GM23248 (cell line): ENCODE results near the gene RASIP1. TPM values are rescaled to one million over a fixed set of nuclear protein-coding genes. Genes with fewer than 3 reads are reported as not detected.
A peak's percentile ranks its signal among the peaks of the same experiment; 100 is the strongest.
"Not testable (repeated sequence)": the region's sequence is repeated elsewhere in the genome, so short reads cannot be mapped to it uniquely, and the experiment has no call there.

ENCODE experiments used
- DNase-seq: peaks from one replicate; pipeline ENCODE4 v3.0.0-alpha.2; 2015
- H2AFZ ChIP-seq: fragments of 200-600 bp; sonication (generic); 2 replicates; pipeline ENCODE4 v1.6.1; 2016; ENCODE audit warnings: antibody characterized with exemption
- H3F3A ChIP-seq: fragments of 200-600 bp; sonication (generic); 2 replicates; pipeline ENCODE4 v1.6.1; 2016; ENCODE audit warnings: mild to moderate bottlenecking, antibody characterized with exemption, mixed run types; ENCODE audit not compliant: insufficient read depth
- H3K27ac ChIP-seq: fragments of 200-600 bp; sonication (generic); 2 replicates; pipeline ENCODE4 v1.5.1; 2016; ENCODE audit warnings: mild to moderate bottlenecking
- H3K27me3 ChIP-seq: fragments of 200-600 bp; sonication (generic); replicated peaks from 2 replicates; pipeline ENCODE4 v1.6.1; 2016; ENCODE audit warnings: mild to moderate bottlenecking; ENCODE audit not compliant: insufficient read depth
- H3K36me3 ChIP-seq: fragments of 200-600 bp; sonication (generic); 2 replicates; pipeline ENCODE4 v1.6.1; 2016; ENCODE audit warnings: low read depth, mild to moderate bottlenecking
- H3K4me1 ChIP-seq: fragments of 200-600 bp; sonication (generic); 2 replicates; pipeline ENCODE4 v1.6.1; 2016; ENCODE audit warnings: mild to moderate bottlenecking; ENCODE audit not compliant: insufficient read depth
- H3K4me2 ChIP-seq: fragments of 200-600 bp; sonication (generic); one replicate; pipeline ENCODE4 v1.6.1; 2016; ENCODE audit warnings: mild to moderate bottlenecking; ENCODE audit not compliant: unreplicated experiment
- H3K4me3 ChIP-seq: fragments of 200-600 bp; sonication (generic); 2 replicates; pipeline ENCODE4 v1.5.1; 2016; ENCODE audit warnings: mild to moderate bottlenecking
- H3K79me2 ChIP-seq: fragments of 200-600 bp; sonication (generic); 2 replicates; pipeline ENCODE4 v1.6.1; 2016; ENCODE audit warnings: mild to moderate bottlenecking; ENCODE audit not compliant: insufficient read depth
- H3K9ac ChIP-seq: fragments of 200-600 bp; sonication (generic); 2 replicates; pipeline ENCODE4 v1.6.1; 2016; ENCODE audit warnings: mild to moderate bottlenecking
- H3K9me2 ChIP-seq: fragments of 200-600 bp; sonication (generic); 2 replicates; pipeline ENCODE4 v1.6.1; 2016; ENCODE audit warnings: mixed run types, mild to moderate bottlenecking, moderate library complexity; ENCODE audit not compliant: insufficient read depth
- H3K9me3 ChIP-seq: fragments of 200-600 bp; sonication (generic); one replicate; pipeline ENCODE4 v1.6.1; 2017; ENCODE audit warnings: low read depth
- H4K20me1 ChIP-seq: fragments of 200-600 bp; sonication (generic); 2 replicates; pipeline ENCODE4 v1.6.0; 2016; ENCODE audit not compliant: insufficient read depth
- EZH2 ChIP-seq: fragments of 200-600 bp; sonication (generic); IDR thresholded peaks from 2 replicates; pipeline ENCODE4 v1.6.1; 2018; ENCODE audit warnings: antibody characterized with exemption, mild to moderate bottlenecking; ENCODE audit not compliant: insufficient read depth, poor library complexity, severe bottlenecking
- EZH2phosphoT487 ChIP-seq: fragments of 200-600 bp; sonication (generic); IDR thresholded peaks from 2 replicates; pipeline ENCODE4 v1.6.1; 2018; ENCODE audit warnings: antibody characterized with exemption, moderate library complexity, mild to moderate bottlenecking, low read depth; ENCODE audit not compliant: insufficient read depth
- WGBS, 2 experiments: methylation state at CpG; one replicate each; pipeline ENCODE4 v1.1.6; 2015 to 2017; ENCODE audit warnings: low lambda C conversion rate in 2 of 2, low coverage in 1 of 2; ENCODE audit errors: missing lambda C conversion rate in 2 of 2; 5-methylcytosine and 5-hydroxymethylcytosine counted together
- in situ Hi-C: fragments of 300-500 bp; cut with MboI; formaldehyde crosslinking; loops from 2 replicates; pipeline ENCODE4 v1.15.0; 2020
- polyA plus RNA-seq: library from polyadenylated mRNA; unstranded; fragments of >200 nt; fragmentation: Nextera tagmentation; extraction: Ambion mirVana; gene quantifications from 2 replicates; pipeline ENCODE4 v1.2.1, GENCODE V29; 2016
- total RNA-seq: library from RNA; depleted of rRNA; stranded (reverse); fragments of >200 nt; shearing (Covaris generic); gene quantifications from 2 replicates; pipeline ENCODE4 v1.2.3, GENCODE V29; 2014

RASIP1 gene
- total and polyA plus RNA-seq, 2 experiments from 2014 or later: 0.09 TPM; not detected in 1

- peak; percentile 29 for DNase-seq
- Histone ChIP-seq H3K27ac (no peak overlapping the region), H3K4me2 (no peak overlapping the region), H3K4me3 (no peak overlapping the region), H2AFZ (no peak overlapping the region), H3K9ac (no peak overlapping the region), H3K36me3 (no peaks in the 10 kb centered on the region), H4K20me1 (no peaks in the 10 kb centered on the region), H3K27me3 (no peaks in the 10 kb centered on the region; the same call in none of the 2 replicates), H3K4me1 (no peaks in the 10 kb centered on the region), H3K79me2 (no peaks in the 10 kb centered on the region), H3K9me3 (no peaks in the 10 kb centered on the region), H3K9me2 (no peaks in the 10 kb centered on the region), H3F3A (no peaks in the 10 kb centered on the region)
- in situ Hi-C loops: no loop called here
- TF ChIP-seq EZH2phosphoT487 (no peak), EZH2 (no peak)
- 52 to 54% methylated on average over 13 of the region's 13 CpGs for WGBS, 2 experiments
These were observed 32.1 kb upstream of the RASIP1 start for GRCh38 chr19:48772503-48772953.

- DNase-seq: no peak
- Histone ChIP-seq H3K9ac (no peak overlapping the region), H3K4me2 (no peak overlapping the region), H3K36me3 (no peaks in the 10 kb centered on the region), H3F3A (no peaks in the 10 kb centered on the region), H3K9me3 (no peaks in the 10 kb centered on the region), H3K27me3 (no peaks in the 10 kb centered on the region; the same call in none of the 2 replicates), H4K20me1 (no peaks in the 10 kb centered on the region), H3K79me2 (no peaks in the 10 kb centered on the region), H3K4me1 (no peaks in the 10 kb centered on the region), H3K27ac (no peak overlapping the region), H3K4me3 (no peak overlapping the region), H2AFZ (peak overlapping the region; percentile 41), H3K9me2 (no peaks in the 10 kb centered on the region)
- in situ Hi-C loops: no loop called here
- no peak for TF ChIP-seq EZH2
- TF ChIP-seq EZH2phosphoT487: no peak
- WGBS, 2 experiments: 64 to 67% methylated on average over 20 of the region's 20 CpGs
These were observed 30.5 kb upstream of the RASIP1 start for GRCh38 chr19:48770734-48771472.

GRCh38 chr19:48770266-48770665, 29.9 kb upstream of the RASIP1 start:
- TF ChIP-seq EZH2phosphoT487 (no peak), EZH2 (no peak)
- H3K9me3 ChIP-seq: no peaks in the 10 kb centered on the region
- H3K9me2 ChIP-seq: no peaks in the 10 kb centered on the region
- no peak overlapping the region for H3K4me3 ChIP-seq
- H3K79me2 ChIP-seq: no peaks in the 10 kb centered on the region
- WGBS, 2 experiments: 52 to 61% methylated on average over 7 of the region's 7 CpGs
- H3F3A ChIP-seq: no peaks in the 10 kb centered on the region
- no peak overlapping the region for H3K9ac ChIP-seq
- no peaks in the 10 kb centered on the region for H4K20me1 ChIP-seq
- no peaks in the 10 kb centered on the region for H3K4me1 ChIP-seq
- no peak overlapping the region for H3K4me2 ChIP-seq
- no peak overlapping the region for H3K27ac ChIP-seq
- H3K27me3 ChIP-seq: no peaks in the 10 kb centered on the region; the same call in none of the 2 replicates
- H3K36me3 ChIP-seq: no peaks in the 10 kb centered on the region
- peak; percentile 58 for DNase-seq
- H2AFZ ChIP-seq: no peak overlapping the region
- in situ Hi-C loops: no loop called here

- in situ Hi-C loops: no loop called here
- no peaks in the 10 kb centered on the region for H3F3A ChIP-seq
- no peaks in the 10 kb centered on the region for H3K79me2 ChIP-seq
- H3K4me1 ChIP-seq: no peaks in the 10 kb centered on the region
- TF ChIP-seq EZH2 (no peak), EZH2phosphoT487 (no peak)
- H3K27ac ChIP-seq: no peak overlapping the region
- no peaks in the 10 kb centered on the region for H3K9me3 ChIP-seq
- H3K27me3 ChIP-seq: no peaks in the 10 kb centered on the region; the same call in none of the 2 replicates
- no peak for DNase-seq
- no peaks in the 10 kb centered on the region for H3K36me3 ChIP-seq
- no peak overlapping the region for H3K4me3 ChIP-seq
- no peak overlapping the region for H3K4me2 ChIP-seq
- no peak overlapping the region for H3K9ac ChIP-seq
- WGBS, 2 experiments: 70 to 71% methylated on average over 11 of the region's 11 CpGs
- H4K20me1 ChIP-seq: no peaks in the 10 kb centered on the region
- H3K9me2 ChIP-seq: no peaks in the 10 kb centered on the region
- no peak overlapping the region for H2AFZ ChIP-seq
These were observed 28.7 kb upstream of the RASIP1 start for GRCh38 chr19:48768994-48769713.

- H3K9me3 ChIP-seq, H3K79me2 ChIP-seq, H3K4me3 ChIP-seq, H3K4me1 ChIP-seq, H3K4me2 ChIP-seq, in situ Hi-C loops, H4K20me1 ChIP-seq, H3K36me3 ChIP-seq, H2AFZ ChIP-seq, H3K9ac ChIP-seq, H3K9me2 ChIP-seq, DNase-seq, H3F3A ChIP-seq, H3K27me3 ChIP-seq, H3K27ac ChIP-seq: not testable (repeated sequence)
- WGBS, 2 experiments: 25 to 32% methylated on average over 6 of the region's 6 CpGs
These were observed 27.9 kb upstream of the RASIP1 start for GRCh38 chr19:48768171-48768753.

GRCh38 chr19:48765816-48766215, 25.4 kb upstream of the RASIP1 start:
- H3K9me3 ChIP-seq, H3K79me2 ChIP-seq, H3K4me3 ChIP-seq, H3K27me3 ChIP-seq, H4K20me1 ChIP-seq, H3K4me2 ChIP-seq, DNase-seq, H3F3A ChIP-seq, H2AFZ ChIP-seq, H3K27ac ChIP-seq, in situ Hi-C loops, H3K4me1 ChIP-seq, H3K9me2 ChIP-seq, H3K36me3 ChIP-seq, H3K9ac ChIP-seq: not testable (repeated sequence)
- WGBS, 2 experiments: 30 to 35% methylated on average over 5 of the region's 5 CpGs
